ENCODE measurements around the gene SRP54.
"Not testable (repeated sequence)": the region's sequence is repeated elsewhere in the genome, so short reads cannot be mapped to it uniquely, and the experiment has no call there.

SRP54 gene

GRCh38 chr14:34982421-34983147 is at the start of gene SRP54:
Gene SRP54, plus strand, starts transcription at chr14:34982992. Its CDS starts 13,718 bp downstream, at chr14:34996710.
- TF ChIP-seq JUND (IDR thresholded peaks at IDR 0.05; ENCODE audit: low read depth): no peak; the same call in 1 of the 2 replicates
- in situ Hi-C loops (cut with HindIII; ENCODE audit: low pct_unique_long_range_greater_than_20kb, low sequenced_read_pairs): no loop called here
- DNase-seq (ENCODE audit: low read depth in 1 of 2, low spot score in 1 of 2): peak; percentile 80 to 99

GRCh38 chr14:34933301-34933700 is 49.5 kb upstream of the SRP54 start:
- in situ Hi-C loops (cut with HindIII; ENCODE audit: low pct_unique_long_range_greater_than_20kb, low sequenced_read_pairs): no loop called here
- no peak for DNase-seq (ENCODE audit: low read depth in 1 of 2, low spot score in 1 of 2)
- TF ChIP-seq JUND (IDR thresholded peaks at IDR 0.05; ENCODE audit: low read depth): no peak

- in situ Hi-C loops (cut with HindIII; ENCODE audit: low pct_unique_long_range_greater_than_20kb, low sequenced_read_pairs): no loop called here
- no peak for TF ChIP-seq JUND (IDR thresholded peaks at IDR 0.05; ENCODE audit: low read depth)
- DNase-seq (ENCODE audit: low read depth in 1 of 2, low spot score in 1 of 2): no peak
These were observed 47.3 kb upstream of the SRP54 start for GRCh38 chr14:34935488-34935887.

GRCh38 chr14:34937442-34937841 is 45.4 kb upstream of the SRP54 start:
- TF ChIP-seq JUND (IDR thresholded peaks at IDR 0.05; ENCODE audit: low read depth): no peak
- no peak for DNase-seq (ENCODE audit: low read depth in 1 of 2, low spot score in 1 of 2)
- in situ Hi-C loops (cut with HindIII; ENCODE audit: low pct_unique_long_range_greater_than_20kb, low sequenced_read_pairs): no loop called here

- TF ChIP-seq JUND (IDR thresholded peaks at IDR 0.05; ENCODE audit: low read depth): no peak
- DNase-seq (ENCODE audit: low read depth in 1 of 2, low spot score in 1 of 2): no peak
- in situ Hi-C loops (cut with HindIII; ENCODE audit: low pct_unique_long_range_greater_than_20kb, low sequenced_read_pairs): no loop called here
These were observed 44.9 kb upstream of the SRP54 start for GRCh38 chr14:34937876-34938275.

- TF ChIP-seq JUND (IDR thresholded peaks at IDR 0.05; ENCODE audit: low read depth): no peak
- no peak for DNase-seq (ENCODE audit: low read depth in 1 of 2, low spot score in 1 of 2)
- in situ Hi-C loops (cut with HindIII; ENCODE audit: low pct_unique_long_range_greater_than_20kb, low sequenced_read_pairs): no loop called here
These were observed 39.3 kb upstream of the SRP54 start for GRCh38 chr14:34943506-34943905.

- DNase-seq (ENCODE audit: low read depth in 1 of 2, low spot score in 1 of 2): no peak
- in situ Hi-C loops (cut with HindIII; ENCODE audit: low pct_unique_long_range_greater_than_20kb, low sequenced_read_pairs): no loop called here
These were observed 38.0 kb upstream of the SRP54 start for GRCh38 chr14:34944744-34945143.

GRCh38 chr14:34946699-34947098 is 36.1 kb upstream of the SRP54 start:
- TF ChIP-seq JUND (IDR thresholded peaks at IDR 0.05; ENCODE audit: low read depth): no peak
- in situ Hi-C loops (cut with HindIII; ENCODE audit: low pct_unique_long_range_greater_than_20kb, low sequenced_read_pairs): no loop called here
- no peak for DNase-seq (ENCODE audit: low read depth in 1 of 2, low spot score in 1 of 2)

More at GRCh38 chr14:34944744-34945143, 38.0 kb upstream of the SRP54 start:
- no peak for TF ChIP-seq JUND (IDR thresholded peaks at IDR 0.05; ENCODE audit: low read depth)

GRCh38 chr14:34951286-34951685 is 31.5 kb upstream of the SRP54 start:
- in situ Hi-C loops (cut with HindIII; ENCODE audit: low pct_unique_long_range_greater_than_20kb, low sequenced_read_pairs): no loop called here
- DNase-seq (ENCODE audit: low read depth in 1 of 2, low spot score in 1 of 2): no peak
- TF ChIP-seq JUND (IDR thresholded peaks at IDR 0.05; ENCODE audit: low read depth): no peak

GRCh38 chr14:34956931-34957330 is 25.9 kb upstream of the SRP54 start:
- no peak for DNase-seq (ENCODE audit: low read depth in 1 of 2, low spot score in 1 of 2)
- in situ Hi-C loops (cut with HindIII; ENCODE audit: low pct_unique_long_range_greater_than_20kb, low sequenced_read_pairs): no loop called here
- no peak for TF ChIP-seq JUND (IDR thresholded peaks at IDR 0.05; ENCODE audit: low read depth)

- in situ Hi-C loops (cut with HindIII; ENCODE audit: low pct_unique_long_range_greater_than_20kb, low sequenced_read_pairs): no loop called here
- no peak for DNase-seq (ENCODE audit: low read depth in 1 of 2, low spot score in 1 of 2)
- TF ChIP-seq JUND (IDR thresholded peaks at IDR 0.05; ENCODE audit: low read depth): no peak
These were observed 25.0 kb upstream of the SRP54 start for GRCh38 chr14:34957771-34958286.

GRCh38 chr14:34962106-34962505 is 20.7 kb upstream of the SRP54 start:
- in situ Hi-C loops (cut with HindIII; ENCODE audit: low pct_unique_long_range_greater_than_20kb, low sequenced_read_pairs); DNase-seq (ENCODE audit: low read depth in 1 of 2, low spot score in 1 of 2): not testable (repeated sequence)

- no peak for DNase-seq (ENCODE audit: low read depth in 1 of 2, low spot score in 1 of 2)
- in situ Hi-C loops (cut with HindIII; ENCODE audit: low pct_unique_long_range_greater_than_20kb, low sequenced_read_pairs): no loop called here
- TF ChIP-seq JUND (IDR thresholded peaks at IDR 0.05; ENCODE audit: low read depth): no peak
These were observed 17.6 kb upstream of the SRP54 start for GRCh38 chr14:34964977-34965764.

Data from T47D (cell line).